SK-N-SH (cell line): ENCODE results near the gene ARHGEF19. TPM values are rescaled to one million over a fixed set of nuclear protein-coding genes. Genes with fewer than 3 reads are reported as not detected.
"Not testable (repeated sequence)": the region's sequence is repeated elsewhere in the genome, so short reads cannot be mapped to it uniquely, and the experiment has no call there.

Source experiments
- CTCF ChIA-PET: fragments of 300-600, 350-600 bp; formaldehyde crosslinking; extraction: SDS; loops from one replicate; lab custom pipeline; 2021; lab: Yijun Ruan, JAX
- POLR2A ChIA-PET: fragments of 350-600 bp; sonication (Branson Sonifier 250); formaldehyde crosslinking; extraction: SDS; loops from one replicate; lab custom pipeline; 2020; ENCODE audit warnings: antibody characterized with exemption, inconsistent platforms; lab: Yijun Ruan, JAX
- DNase-seq: peaks from one replicate; pipeline ENCODE4 v3.0.0; 2012
- H2AFZ ChIP-seq: fragments of 200-600 bp; sonication (generic); 2 replicates; pipeline ENCODE4 v1.8.1; 2016; ENCODE audit warnings: antibody characterized with exemption, mild to moderate bottlenecking, low read depth
- H3F3A ChIP-seq: fragments of 200-600 bp; sonication (generic); replicated peaks from 2 replicates; pipeline ENCODE3; 2016; ENCODE audit warnings: antibody characterized with exemption, mild to moderate bottlenecking; ENCODE audit not compliant: insufficient read depth
- H3K27ac ChIP-seq, 2 experiments: fragments of 200-500 bp in 1 of 2; fragments of 200-600 bp in 1 of 2; sonication (Bioruptor generic) in 1 of 2; sonication (generic), shearing (Covaris generic) in 1 of 2; 2 replicates each; pipeline versions ENCODE4 v1.5.1 to v1.6.1; 2014 to 2016; ENCODE audit warnings: low read depth in 2 of 2, inconsistent platforms in 1 of 2, low read length in 1 of 2, mild to moderate bottlenecking in 1 of 2, mixed read lengths in 1 of 2
- H3K27me3 ChIP-seq: fragments of 200-600 bp; sonication (generic), shearing (Covaris generic); 2 replicates; pipeline ENCODE4 v1.6.1; 2016; ENCODE audit warnings: mixed run types; ENCODE audit not compliant: insufficient read depth
- H3K36me3 ChIP-seq, 2 experiments: fragments of 200-500 bp in 1 of 2; fragments of 200-600 bp in 1 of 2; sonication (Bioruptor generic) in 1 of 2; sonication (generic) in 1 of 2; replicated peaks in 1 of 2; 2 replicates each; pipeline versions ENCODE3 to v1.5.1; 2014 to 2016; ENCODE audit warnings: low read length in 1 of 2, mild to moderate bottlenecking in 1 of 2; ENCODE audit not compliant: insufficient read depth in 2 of 2, control insufficient read depth in 1 of 2
- H3K4me1 ChIP-seq, 2 experiments: fragments of 200-500 bp in 1 of 2; fragments of 200-600 bp in 1 of 2; sonication (Bioruptor generic) in 1 of 2; sonication (generic), shearing (Covaris generic) in 1 of 2; 2 replicates each; pipeline versions ENCODE4 v1.5.1 to v1.6.1; 2014 to 2016; ENCODE audit warnings: low read depth in 1 of 2, low read length in 1 of 2, mixed run types in 1 of 2; ENCODE audit not compliant: insufficient read depth in 2 of 2, control insufficient read depth in 1 of 2
- H3K4me2 ChIP-seq: fragments of 200-600 bp; sonication (generic), shearing (Covaris generic); 2 replicates; pipeline ENCODE4 v1.6.1; 2017; ENCODE audit warnings: mixed run types
- H3K4me3 ChIP-seq, 2 experiments: fragments of 200-500 bp in 1 of 2; fragments of 200-600 bp in 1 of 2; sonication (Bioruptor generic) in 1 of 2; sonication (generic), shearing (Covaris generic) in 1 of 2; 2 replicates each; pipeline versions ENCODE4 v1.5.1 to v1.8.1; 2014 to 2016; ENCODE audit warnings: low read depth in 2 of 2, inconsistent platforms in 1 of 2, low read length in 1 of 2, mild to moderate bottlenecking in 1 of 2, mixed read lengths in 1 of 2, moderate library complexity in 1 of 2
- H3K79me2 ChIP-seq: fragments of 200-600 bp; sonication (generic); 2 replicates; pipeline ENCODE4 v1.8.1; 2017; ENCODE audit warnings: mild to moderate bottlenecking; ENCODE audit not compliant: insufficient read depth
- H3K9ac ChIP-seq: fragments of 200-600 bp; sonication (generic); 2 replicates; pipeline ENCODE4 v1.6.1; 2017; ENCODE audit warnings: mixed run types
- H3K9me2 ChIP-seq: fragments of 200-600 bp; sonication (generic); 2 replicates; pipeline ENCODE4 v1.6.1; 2017; ENCODE audit warnings: mixed run types
- H3K9me3 ChIP-seq: fragments of 200-600 bp; sonication (generic); 2 replicates; pipeline ENCODE4 v1.6.1; 2017; ENCODE audit warnings: mixed run types, mild to moderate bottlenecking, moderate library complexity
- H4K20me1 ChIP-seq: fragments of 200-600 bp; sonication (generic); 2 replicates; pipeline ENCODE4 v1.6.1; 2017; ENCODE audit warnings: mild to moderate bottlenecking, mixed run types; ENCODE audit not compliant: insufficient read depth
- GATA2 ChIP-seq: sonication (generic); formaldehyde crosslinking; IDR thresholded peaks from 2 replicates; pipeline ENCODE4 v1.5.0; 2020; ENCODE audit warnings: mild to moderate bottlenecking, missing genetic modification reagents
- PBX3 ChIP-seq: IDR thresholded peaks from 2 replicates; pipeline ENCODE4; 2012
- REST ChIP-seq: IDR thresholded peaks from 2 replicates; pipeline ENCODE4 v1.6.1; 2012; ENCODE audit warnings: mild to moderate bottlenecking, low read depth, low read length, moderate library complexity
- TCF12 ChIP-seq: IDR thresholded peaks from 2 replicates; pipeline ENCODE4 v1.4.0; 2012
- WGBS: methylation state at CpG from one replicate; pipeline ENCODE4 v1.1.6; 2017; ENCODE audit warnings: low lambda C conversion rate; 5-methylcytosine and 5-hydroxymethylcytosine counted together
- polyA plus RNA-seq, 3 experiments: library from polyadenylated mRNA; depleted of rRNA; stranded (reverse); fragments of >200 nt; gene quantifications; 2 replicates each; pipeline ENCODE4 v1.2.3, GENCODE V29; 2012

ARHGEF19 gene
- polyA plus RNA-seq, 1 of the 3 experiments (the other 2 are of a cell fraction): 11.5 TPM

GRCh38 chr1:16217061-16217785 lies 4.8 kb upstream of the ARHGEF19 start (continued):
- 0 out of 2 replicates have a peak, but pooled peaks have one; percentile 21 for TF ChIP-seq REST
- peak; percentile 90 for TF ChIP-seq TCF12

GRCh38 chr1:16215882-16216753 lies 3.7 kb upstream of the ARHGEF19 start:
- Histone ChIP-seq H3F3A (peaks cover 4% of the 10 kb centered on the region), H2AFZ (peak overlapping the region; percentile 89), H3K36me3 (no peaks in the 10 kb centered on the region), H3K9me2 (no peaks in the 10 kb centered on the region), H3K27ac (peak overlapping the region; percentile 33 to 84; a peak in 3 of 4 replicates), H3K9ac (peak overlapping the region; percentile 45; the same call in 1 of the 2 replicates), H3K4me2 (peak overlapping the region; percentile 84), H3K4me1 (peaks cover 0 to 24% of the 10 kb centered on the region in 2 experiments; a peak in 2 of 4 replicates), H3K9me3 (no peaks in the 10 kb centered on the region), H3K79me2 (no peaks in the 10 kb centered on the region), H4K20me1 (no peaks in the 10 kb centered on the region), H3K4me3 (peak overlapping the region; percentile 57 to 65), H3K27me3 (no peaks in the 10 kb centered on the region)
- CTCF ChIA-PET: interaction anchor here (1.0 to 3.3 kb wide), 5 partner anchors 22 to 137 kb away, joined by 4 to 12 read pairs (median 6); partner anchors contain the start of gene CPLANE2
- peak; percentile 46 for TF ChIP-seq PBX3
- no peak for TF ChIP-seq GATA2
- POLR2A ChIA-PET: interaction anchor here (1.0 to 1.8 kb wide), 5 partner anchors 9 to 32 kb away, joined by 3 to 12 read pairs (median 4); partner anchors contain the start of gene CPLANE2
- peak; percentile 92 for DNase-seq
- 22% methylated on average over 26 of the region's 33 CpGs for WGBS

GRCh38 chr1:16215240-16215639 lies 2.8 kb upstream of the ARHGEF19 start:
- 96% methylated on average over 14 of the region's 14 CpGs for WGBS
- H3F3A ChIP-seq, H3K9me3 ChIP-seq, H3K4me2 ChIP-seq, CTCF ChIA-PET, H3K27me3 ChIP-seq, H3K79me2 ChIP-seq, H3K27ac ChIP-seq, H3K4me3 ChIP-seq, H3K36me3 ChIP-seq, H4K20me1 ChIP-seq, H2AFZ ChIP-seq, DNase-seq, H3K9me2 ChIP-seq, H3K9ac ChIP-seq: not testable (repeated sequence)
- POLR2A ChIA-PET: interaction anchor here (1.3 kb wide), 1 partner anchor 8 kb away, joined by 12 read pairs; no protein-coding TSS in a partner anchor
- peaks cover 0 to 24% of the 10 kb centered on the region in 2 experiments; a peak in 2 of 4 replicates for H3K4me1 ChIP-seq

- H3K79me2 ChIP-seq, H3K27me3 ChIP-seq, H3K9ac ChIP-seq, H3K4me2 ChIP-seq, H3K27ac ChIP-seq, H4K20me1 ChIP-seq, H3K36me3 ChIP-seq, H3F3A ChIP-seq, H3K9me3 ChIP-seq, POLR2A ChIA-PET, DNase-seq, H3K9me2 ChIP-seq, H2AFZ ChIP-seq, H3K4me3 ChIP-seq: not testable (repeated sequence)
- 92% methylated on average over 3 of the region's 3 CpGs for WGBS
- peaks cover 0 to 28% of the 10 kb centered on the region in 2 experiments; a peak in 2 of 4 replicates for H3K4me1 ChIP-seq
- CTCF ChIA-PET: interaction anchor here (1.6 kb wide), 1 partner anchor 27 kb away, joined by 4 read pairs; no protein-coding TSS in a partner anchor
These were observed 1.1 kb upstream of the ARHGEF19 start for GRCh38 chr1:16213544-16213943.
